ENCODE results near the gene SCNN1G. TPM values are rescaled to one million over a fixed set of nuclear protein-coding genes. Genes with fewer than 3 reads are reported as not detected.

Gene SCNN1G
- total RNA-seq, 4 donors from 2014 or later: 0.27 to 0.39 TPM; not detected in 2

- Histone ChIP-seq H3K4me3 (no peak overlapping the region), H3K27ac (no peak overlapping the region), H3K36me3 (no peaks in the 10 kb centered on the region), H3K27me3 (no peaks in the 10 kb centered on the region), H3K9me3 (no peaks in the 10 kb centered on the region), H3K4me1 (no peaks in the 10 kb centered on the region)
- TF ChIP-seq POLR2AphosphoS5 (IDR thresholded peaks at IDR 0.05) (no peak), POLR2A (IDR thresholded peaks at IDR 0.05) (no peak), EP300 (IDR thresholded peaks at IDR 0.05) (no peak), CTCF (IDR thresholded peaks at IDR 0.05) (no peak)
- WGBS, 2 donors (ENCODE audit: low coverage in 1 of 2): 80% methylated on average over 1 of the region's 1 CpG; no CpG with 5 or more reads in 1 of the 2 donors
- no peak for ATAC-seq
Measured at GRCh38 chr16:23236983-23237382, 54.4 kb downstream of the SCNN1G start.

GRCh38 chr16:23240994-23241393, 58.4 kb downstream of the SCNN1G start:
- no peak overlapping the region for H3K27ac ChIP-seq
- no peak overlapping the region for H3K4me3 ChIP-seq
- peaks cover 0 to 13% (median 0%) of the 10 kb centered on the region in 3 donors for H3K9me3 ChIP-seq
- 0 to 38% methylated on average over 1 of the region's 1 CpG for WGBS, 2 donors (ENCODE audit: low coverage in 1 of 2)
- no peak for ATAC-seq
- H3K4me1 ChIP-seq: no peaks in the 10 kb centered on the region
- TF ChIP-seq POLR2AphosphoS5 (IDR thresholded peaks at IDR 0.05): no peak
- no peak for TF ChIP-seq EP300 (IDR thresholded peaks at IDR 0.05)
- no peak for TF ChIP-seq CTCF (IDR thresholded peaks at IDR 0.05)
- no peak for TF ChIP-seq POLR2A (IDR thresholded peaks at IDR 0.05)
- no peaks in the 10 kb centered on the region for H3K27me3 ChIP-seq
- H3K36me3 ChIP-seq: no peaks in the 10 kb centered on the region

- no peak overlapping the region for H3K4me3 ChIP-seq
- H3K27ac ChIP-seq: no peak overlapping the region
- peaks cover 0 to 13% (median 0%) of the 10 kb centered on the region in 3 donors for H3K9me3 ChIP-seq
- H3K27me3 ChIP-seq: no peaks in the 10 kb centered on the region
- no peak for TF ChIP-seq CTCF (IDR thresholded peaks at IDR 0.05)
- no peak for TF ChIP-seq POLR2AphosphoS5 (IDR thresholded peaks at IDR 0.05)
- TF ChIP-seq POLR2A (IDR thresholded peaks at IDR 0.05): no peak
- TF ChIP-seq EP300 (IDR thresholded peaks at IDR 0.05): no peak
- ATAC-seq: no peak
- no peaks in the 10 kb centered on the region for H3K4me1 ChIP-seq
- no peaks in the 10 kb centered on the region for H3K36me3 ChIP-seq
Measured at GRCh38 chr16:23244122-23244521, 61.6 kb downstream of the SCNN1G start.

- no peak overlapping the region for H3K4me3 ChIP-seq
- no peak for TF ChIP-seq CTCF (IDR thresholded peaks at IDR 0.05)
- no peak for TF ChIP-seq POLR2A (IDR thresholded peaks at IDR 0.05)
- no peak for TF ChIP-seq EP300 (IDR thresholded peaks at IDR 0.05)
- WGBS, 2 donors (ENCODE audit: low coverage in 1 of 2): 71 to 80% methylated on average over 1 to 5 of the region's 6 CpGs
- no peaks in the 10 kb centered on the region for H3K36me3 ChIP-seq
- H3K27ac ChIP-seq: no peak overlapping the region
- H3K27me3 ChIP-seq: no peaks in the 10 kb centered on the region
- no peaks in the 10 kb centered on the region for H3K4me1 ChIP-seq
- H3K9me3 ChIP-seq: peaks cover 0 to 13% (median 0%) of the 10 kb centered on the region in 3 donors
- no peak for ATAC-seq
Measured at GRCh38 chr16:23245268-23245667, 62.7 kb downstream of the SCNN1G start.

GRCh38 chr16:23248261-23249194, 66.0 kb downstream of the SCNN1G start:
- Histone ChIP-seq H3K27me3 (no peaks in the 10 kb centered on the region), H3K4me3 (no peak overlapping the region), H3K27ac (no peak overlapping the region), H3K36me3 (no peaks in the 10 kb centered on the region), H3K9me3 (peaks cover 0 to 10% (median 0%) of the 10 kb centered on the region in 3 donors), H3K4me1 (no peaks in the 10 kb centered on the region)
- WGBS, 2 donors (ENCODE audit: low coverage in 1 of 2): 61 to 64% methylated on average over 7 to 9 of the region's 9 CpGs
- ATAC-seq: no peak
- TF ChIP-seq POLR2A (IDR thresholded peaks at IDR 0.05): no peak
- TF ChIP-seq CTCF (IDR thresholded peaks at IDR 0.05): no peak
- TF ChIP-seq POLR2AphosphoS5 (IDR thresholded peaks at IDR 0.05): no peak
- TF ChIP-seq EP300 (IDR thresholded peaks at IDR 0.05): no peak

Data from gastroesophageal sphincter (tissue), 4 donors.